ENCODE measurements around the gene SOX30.

The SOX30 gene

DNA sequence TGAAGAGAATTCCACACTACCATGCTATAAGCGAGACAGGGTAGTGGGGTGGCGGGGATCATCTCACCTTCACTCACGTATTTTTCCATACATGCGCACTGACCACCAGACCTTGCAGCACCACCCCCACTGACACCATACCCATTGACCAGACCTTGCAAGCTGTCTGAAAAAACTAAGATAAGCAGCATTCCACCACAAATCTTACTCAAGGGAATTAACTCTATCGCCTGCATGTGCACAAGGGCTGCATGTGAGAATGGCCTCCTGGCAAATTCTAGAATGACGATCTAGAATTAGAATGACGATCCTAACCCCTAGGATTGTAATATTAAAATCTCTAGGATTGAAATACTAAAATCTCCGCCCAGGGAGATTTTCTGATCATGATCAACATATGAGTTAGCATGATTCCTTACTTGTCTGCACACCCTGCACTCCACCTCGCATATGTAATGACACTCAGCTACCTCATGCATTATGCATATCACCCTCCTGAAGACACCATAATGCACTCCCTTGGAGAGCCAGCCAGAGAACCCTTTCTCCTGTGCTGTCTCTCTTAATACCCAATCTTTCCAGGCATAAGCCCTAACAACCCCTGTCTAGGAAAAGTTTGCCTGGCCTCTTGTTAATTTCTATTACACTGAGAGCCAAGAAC, 11.7 kb downstream of the SOX30 start:
- TF ChIP-seq, protein P1, sequence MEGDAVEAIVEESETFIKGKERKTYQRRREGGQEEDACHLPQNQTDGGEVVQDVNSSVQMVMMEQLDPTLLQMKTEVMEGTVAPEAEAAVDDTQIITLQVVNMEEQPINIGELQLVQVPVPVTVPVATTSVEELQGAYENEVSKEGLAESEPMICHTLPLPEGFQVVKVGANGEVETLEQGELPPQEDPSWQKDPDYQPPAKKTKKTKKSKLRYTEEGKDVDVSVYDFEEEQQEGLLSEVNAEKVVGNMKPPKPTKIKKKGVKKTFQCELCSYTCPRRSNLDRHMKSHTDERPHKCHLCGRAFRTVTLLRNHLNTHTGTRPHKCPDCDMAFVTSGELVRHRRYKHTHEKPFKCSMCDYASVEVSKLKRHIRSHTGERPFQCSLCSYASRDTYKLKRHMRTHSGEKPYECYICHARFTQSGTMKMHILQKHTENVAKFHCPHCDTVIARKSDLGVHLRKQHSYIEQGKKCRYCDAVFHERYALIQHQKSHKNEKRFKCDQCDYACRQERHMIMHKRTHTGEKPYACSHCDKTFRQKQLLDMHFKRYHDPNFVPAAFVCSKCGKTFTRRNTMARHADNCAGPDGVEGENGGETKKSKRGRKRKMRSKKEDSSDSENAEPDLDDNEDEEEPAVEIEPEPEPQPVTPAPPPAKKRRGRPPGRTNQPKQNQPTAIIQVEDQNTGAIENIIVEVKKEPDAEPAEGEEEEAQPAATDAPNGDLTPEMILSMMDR (IDR thresholded peaks at IDR 0.05; ENCODE audit: control insufficient read depth, extremely low read depth, insufficient read depth), result no peak
- DNase-seq (ENCODE audit: low read depth), result no peak
- H3K4me3 ChIP-seq (ENCODE audit: low read depth, low read length), result no peak overlapping the region

DNA sequence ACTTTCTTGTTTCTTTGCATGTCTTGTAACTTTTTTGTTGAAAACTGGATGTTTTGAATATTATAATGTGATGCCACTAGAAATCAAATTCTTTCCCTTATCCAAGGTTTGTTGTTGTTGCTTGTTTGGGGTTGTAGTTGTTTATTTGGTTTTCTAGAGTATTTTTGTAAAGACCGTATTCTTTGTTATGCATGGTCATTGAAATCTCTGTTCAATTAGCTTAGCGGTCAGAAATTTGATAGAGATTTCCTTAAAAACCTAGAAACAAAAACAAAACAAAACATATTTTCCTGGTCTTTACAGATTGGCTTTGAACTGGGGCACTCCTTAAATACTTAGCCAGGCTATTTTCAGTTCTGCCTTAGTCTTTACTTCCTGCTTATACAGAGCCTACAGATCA, 21.9 kb downstream of the SOX30 start:
- TF ChIP-seq, protein P1 (IDR thresholded peaks at IDR 0.05; ENCODE audit: control insufficient read depth, extremely low read depth, insufficient read depth), result no peak
- no peak for DNase-seq (ENCODE audit: low read depth)

DNA sequence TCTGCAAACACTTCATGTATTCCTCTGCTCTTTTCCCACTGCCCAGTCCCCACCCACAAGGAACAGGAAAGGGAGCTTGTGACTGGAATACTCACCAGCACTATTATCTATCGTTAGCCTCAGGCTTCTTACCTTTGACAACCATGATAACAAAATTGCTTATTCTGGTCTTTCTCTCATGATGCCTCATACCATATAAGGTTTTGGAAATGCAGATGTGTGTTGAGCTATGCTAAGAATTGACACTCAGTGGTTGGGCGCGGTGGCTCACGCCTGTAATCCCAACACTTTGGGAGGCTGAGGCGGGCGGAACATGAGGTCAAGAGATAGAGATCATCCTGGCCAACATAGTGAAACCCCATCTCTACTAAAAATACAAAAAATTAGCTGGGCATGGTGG, 25.4 kb downstream of the SOX30 start:
- H3K4me3 ChIP-seq (ENCODE audit: low read depth, low read length), result no peak overlapping the region
- DNase-seq (ENCODE audit: low read depth), result no peak

More for the DNA sequence above, 21.9 kb downstream of the SOX30 start:
- H3K4me3 ChIP-seq (ENCODE audit: low read depth, low read length), result no peak overlapping the region

DNA sequence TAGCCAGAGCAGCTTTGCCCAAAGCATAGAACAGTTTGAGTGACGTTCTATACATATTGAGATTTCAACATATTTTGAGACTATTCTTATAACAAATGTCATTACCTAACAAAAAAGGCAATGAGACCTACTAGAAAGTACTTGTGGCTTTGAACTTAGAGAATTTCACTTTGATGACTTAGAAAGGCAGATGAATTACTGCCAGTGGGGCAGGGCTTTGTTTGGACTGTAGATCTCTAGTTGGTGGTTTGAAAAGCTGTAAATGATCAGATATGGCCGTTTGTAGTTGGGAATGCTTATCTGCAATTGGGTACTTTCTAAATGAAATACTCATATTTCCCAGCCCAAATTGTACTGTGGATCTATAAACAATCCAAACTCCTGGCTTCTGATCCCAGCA, 28.1 kb downstream of the SOX30 start:
- no peak overlapping the region for H3K4me3 ChIP-seq (ENCODE audit: low read depth, low read length)
- TF ChIP-seq, protein P1 (IDR thresholded peaks at IDR 0.05; ENCODE audit: control insufficient read depth, extremely low read depth, insufficient read depth), result no peak
- no peak for DNase-seq (ENCODE audit: low read depth)

More for the DNA sequence above, 25.4 kb downstream of the SOX30 start:
- TF ChIP-seq, protein P1 (IDR thresholded peaks at IDR 0.05; ENCODE audit: control insufficient read depth, extremely low read depth, insufficient read depth), result no peak

DNA sequence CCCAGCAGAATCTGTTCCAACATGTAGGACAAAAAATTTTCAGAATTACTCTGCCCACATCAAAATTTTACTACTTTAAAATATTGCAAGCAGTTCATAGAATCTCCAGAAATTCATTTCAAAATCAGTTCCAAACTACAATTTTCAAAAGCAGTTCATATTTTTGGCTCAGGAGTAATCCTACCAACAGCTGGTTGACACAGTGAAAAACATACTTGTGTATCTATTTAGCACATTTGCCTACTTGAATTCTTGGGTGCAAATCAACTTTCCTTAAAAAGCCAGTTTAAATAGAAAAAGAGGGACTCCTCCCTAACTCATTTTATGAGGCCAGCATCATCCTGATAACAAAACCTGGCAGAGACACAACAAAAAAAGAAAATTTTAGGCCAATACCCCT, 31.5 kb downstream of the SOX30 start:
- TF ChIP-seq, protein P1 (IDR thresholded peaks at IDR 0.05; ENCODE audit: control insufficient read depth, extremely low read depth, insufficient read depth), result no peak
- DNase-seq (ENCODE audit: low read depth), result no peak
- H3K4me3 ChIP-seq (ENCODE audit: low read depth, low read length), result no peak overlapping the region

DNA sequence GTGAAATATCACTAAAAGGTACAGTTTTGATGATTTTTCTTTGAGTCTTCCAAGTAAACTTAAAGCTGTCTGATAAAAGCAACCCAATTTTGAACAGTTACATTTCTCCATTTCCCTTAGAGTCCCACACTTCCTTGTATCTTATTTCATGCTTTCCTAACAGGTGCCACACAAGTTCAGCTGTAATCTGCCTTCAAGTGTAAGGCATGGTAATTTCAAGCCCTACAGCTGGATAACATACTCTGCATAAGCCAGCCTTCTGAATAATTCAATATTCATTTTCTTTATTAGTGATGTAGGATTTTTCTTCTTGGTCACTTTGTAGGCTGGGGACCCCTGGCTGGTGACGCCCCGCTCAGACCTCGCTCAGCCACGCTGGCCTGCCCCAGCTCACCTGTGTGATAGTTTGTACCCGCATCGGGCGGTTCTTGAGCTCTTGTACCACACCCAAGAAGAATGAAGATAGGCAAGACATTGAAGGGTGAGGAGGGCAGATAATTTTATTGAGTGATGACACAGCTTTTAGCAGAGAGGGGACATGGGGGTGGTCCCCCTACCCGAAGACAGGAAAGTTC, 34.0 kb downstream of the SOX30 start:
- TF ChIP-seq, protein P1 (IDR thresholded peaks at IDR 0.05; ENCODE audit: control insufficient read depth, extremely low read depth, insufficient read depth), result no peak
- no peak overlapping the region for H3K4me3 ChIP-seq (ENCODE audit: low read depth, low read length)
- no peak for DNase-seq (ENCODE audit: low read depth)

DNA sequence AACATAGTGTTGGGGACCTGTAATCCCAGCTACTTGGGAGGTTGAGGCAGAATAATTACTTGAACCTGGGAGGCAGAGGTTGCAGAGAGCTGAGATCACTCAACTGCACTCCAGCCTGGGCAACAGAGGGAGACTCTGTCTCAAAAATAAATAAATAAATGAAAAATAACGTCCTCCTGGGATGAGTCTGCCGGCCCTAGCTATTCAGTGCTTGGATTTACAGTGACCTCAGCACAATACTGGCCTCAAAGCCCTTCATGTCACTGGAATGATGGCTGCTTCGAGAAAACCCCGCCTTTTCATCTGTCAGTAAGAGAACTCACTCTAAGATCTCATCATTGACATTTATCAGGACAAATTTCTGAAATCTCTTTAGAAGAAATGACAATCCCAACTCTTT, 35.5 kb downstream of the SOX30 start:
- H3K4me3 ChIP-seq (ENCODE audit: low read depth, low read length), result no peak overlapping the region
- TF ChIP-seq, protein P1 (IDR thresholded peaks at IDR 0.05; ENCODE audit: control insufficient read depth, extremely low read depth, insufficient read depth), result no peak
- no peak for DNase-seq (ENCODE audit: low read depth)

Data from LNCaP clone FGC (cell line).